GM19238 (cell line): ENCODE data around the gene PPP2R1A.

Experiments used
- DNase-seq: peaks from one replicate; pipeline ENCODE4 v3.0.0; 2011; ENCODE audit warnings: low spot score; ENCODE audit not compliant: insufficient read length

Gene PPP2R1A

GRCh38 chr19:52189735-52190486 lies at the start of gene PPP2R1A:
Gene PPP2R1A, plus strand, starts transcription at chr19:52190052. Its CDS starts 45 bp downstream, at chr19:52190097.
- DNase-seq = peak; percentile 90

GRCh38 chr19:52141203-52141602 lies 48.6 kb upstream of the PPP2R1A start:
- no peak for DNase-seq

GRCh38 chr19:52142001-52142595 lies 47.8 kb upstream of the PPP2R1A start:
- DNase-seq = no peak

- no peak for DNase-seq
These were observed 41.6 kb upstream of the PPP2R1A start for GRCh38 chr19:52148256-52148655.

- no peak for DNase-seq
These were observed 34.1 kb upstream of the PPP2R1A start for GRCh38 chr19:52155596-52156359.

- no peak for DNase-seq
These were observed 19.5 kb upstream of the PPP2R1A start for GRCh38 chr19:52170304-52170703.

GRCh38 chr19:52170863-52171320 lies 19.0 kb upstream of the PPP2R1A start:
- DNase-seq = peak; percentile 12

- peak; percentile 77 for DNase-seq
These were observed 18.3 kb upstream of the PPP2R1A start, which contains the start of gene ZNF836 for GRCh38 chr19:52171321-52172169. Gene ZNF836, minus strand, starts transcription at chr19:52171621. Its CDS starts 3,549 bp downstream, at chr19:52168072.

- DNase-seq = no peak
These were observed 17.5 kb upstream of the PPP2R1A start for GRCh38 chr19:52172347-52172746.

- DNase-seq = no peak
These were observed 13.3 kb upstream of the PPP2R1A start for GRCh38 chr19:52176574-52176973.

GRCh38 chr19:52187407-52187806 lies 2.4 kb upstream of the PPP2R1A start:
- DNase-seq = no peak

GRCh38 chr19:52188822-52189734 lies 774 bp upstream of the PPP2R1A start:
- no peak for DNase-seq

GRCh38 chr19:52190487-52191293 lies 838 bp downstream of the PPP2R1A start:
- DNase-seq = no peak

GRCh38 chr19:52191389-52191788 lies 1.5 kb downstream of the PPP2R1A start:
- no peak for DNase-seq

GRCh38 chr19:52191951-52192350 lies 2.1 kb downstream of the PPP2R1A start:
- DNase-seq = no peak

- no peak for DNase-seq
These were observed 6.6 kb downstream of the PPP2R1A start for GRCh38 chr19:52196256-52196967.

GRCh38 chr19:52197964-52198363 lies 8.1 kb downstream of the PPP2R1A start:
- no peak for DNase-seq

- DNase-seq = no peak
These were observed 8.8 kb downstream of the PPP2R1A start for GRCh38 chr19:52198678-52199077.

- no peak for DNase-seq
These were observed 10.2 kb downstream of the PPP2R1A start for GRCh38 chr19:52200044-52200443.
